K562 (cell line): ENCODE data around the gene CST5. TPM values are rescaled to one million over a fixed set of nuclear protein-coding genes. Genes with fewer than 3 reads are reported as not detected.

ENCODE experiments used
- MGA ChIP-seq: fragments of 450-650 bp; IDR thresholded peaks from 2 replicates; pipeline ENCODE4 v1.6.1; 2016; ENCODE audit warnings: mild to moderate bottlenecking, moderate library complexity
- polyA plus RNA-seq, 8 experiments: library from polyadenylated mRNA; depleted of rRNA in 4 of 8; stranded (reverse) in 5 of 8; unstranded in 3 of 8; fragments of >200 nt; fragmentation: Nextera tagmentation in 2 of 8; fragmentation: Illumina TruSeq in 1 of 8; extraction: Ambion mirVana in 2 of 8; extraction: Trizol in 1 of 8; gene quantifications; 2 replicates each; pipeline versions ENCODE4 v1.2.1 to v1.2.3, GENCODE V29; 2011 to 2014; ENCODE audit warnings: inconsistent platforms in 1 of 8, missing spikeins in 1 of 8
- total RNA-seq, 7 experiments: library from RNA; depleted of rRNA in 6 of 7; stranded (reverse); fragments of >200 nt in 6 of 7; fragmentation: Illumina TruSeq in 2 of 7; extraction: Trizol in 2 of 7; gene quantifications; 2 replicates each; pipeline versions ENCODE4 v1.2.1 to v1.2.3, GENCODE V29; 2011 to 2021; ENCODE audit warnings: low replicate concordance in 1 of 7

CST5 gene
- total and polyA plus RNA-seq, 9 of the 15 experiments (the other 6 are each of a cell fraction or from before 2014, with no cell fraction given), result not detected

DNA sequence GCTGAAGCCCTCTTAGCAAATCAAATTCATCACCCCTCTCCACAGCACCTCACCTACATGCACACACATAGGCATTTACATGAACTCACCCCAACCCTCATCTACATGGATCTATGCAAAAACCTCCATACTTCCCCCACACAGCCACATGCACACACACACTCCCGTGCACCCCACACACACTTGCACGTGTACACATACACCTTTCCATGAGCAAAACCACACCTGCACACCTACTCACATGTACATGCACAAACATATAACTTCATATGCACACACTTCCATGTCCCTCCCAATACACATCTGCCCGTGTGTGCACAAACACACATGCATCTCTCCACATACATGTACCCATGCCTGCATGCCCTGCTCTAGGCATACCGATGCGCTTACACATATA lies 23.3 kb downstream of the CST5 start (continued):
- no peak for TF ChIP-seq MGA
- TF ChIP-seq, all 486 proteins: peak for 0
